ENCODE data around the gene CHEK1. TPM values are rescaled to one million over a fixed set of nuclear protein-coding genes. Genes with fewer than 3 reads are reported as not detected.

The CHEK1 gene
- total RNA-seq, 2 experiments from 2014 or later, result 134 to 139 TPM

DNA sequence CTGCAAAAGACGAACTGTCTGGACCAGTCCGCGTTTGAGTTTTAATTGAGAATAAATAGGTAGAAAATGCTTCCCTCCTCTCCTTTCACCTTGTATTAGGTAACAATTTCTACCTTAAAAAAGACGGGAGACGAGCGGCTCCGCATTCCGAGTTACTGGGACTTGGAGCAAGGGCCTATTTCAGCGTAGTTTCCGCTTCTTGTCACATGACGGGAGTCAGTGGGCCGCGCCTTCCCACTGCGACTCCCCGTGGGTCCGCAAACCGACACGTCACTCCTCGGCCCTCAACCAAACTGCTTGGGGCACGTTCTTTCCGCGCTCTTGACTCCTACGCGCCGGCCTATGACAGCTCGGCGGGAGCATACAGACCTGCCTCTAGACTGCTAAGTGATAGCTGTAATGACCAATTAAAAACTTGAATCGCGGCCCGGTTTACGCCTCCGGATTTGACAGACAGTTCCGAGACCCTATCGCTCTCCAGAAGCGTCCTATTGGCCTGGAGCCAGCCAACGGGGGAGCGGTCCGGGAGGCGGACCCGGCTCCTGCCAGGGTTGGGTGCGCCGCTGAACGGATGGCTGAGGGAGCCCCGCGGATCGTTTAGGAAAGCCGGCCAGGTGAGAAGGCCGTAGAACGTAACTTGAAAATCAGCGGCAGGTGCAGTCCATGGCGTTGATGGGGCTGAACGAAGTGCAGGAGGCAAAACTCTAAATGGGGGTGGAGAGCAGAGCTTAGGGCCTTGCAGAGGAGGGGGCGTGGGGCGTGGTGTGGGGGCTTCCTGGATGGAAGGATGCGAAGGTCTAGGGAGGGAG is 32.5 kb upstream of the CHEK1 start, which contains the start of gene STT3A:
TSS of gene STT3A (plus strand) at position 548 of the 809 bp plus-strand sequence. CDS start 3,064 bp downstream, outside the sequence.
- H3K36me3 Mint-ChIP-seq (ENCODE audit: low read depth), result peaks cover 34% of the 10 kb centered on the region
- no peaks in the 10 kb centered on the region for H3K9me3 Mint-ChIP-seq
- no peaks in the 10 kb centered on the region for H3K27me3 Mint-ChIP-seq
- H3K4me1 Mint-ChIP-seq (ENCODE audit: low read depth), result peaks cover 31% of the 10 kb centered on the region
- ChIA-PET POLR2A (interaction anchor here (0.9 to 5.3 kb wide), 6 partner anchors 9 to 106 kb away, joined by 3 to 43 read pairs (median 4); partner anchors contain the start of genes CHEK1 and EI24), CTCF (interaction anchor here (0.7 to 2.2 kb wide), 4 partner anchors 9 to 139 kb away, joined by 3 to 9 read pairs (median 4); partner anchors contain the start of gene EI24)
- intact Hi-C loops (cut with micrococcal nuclease), result loop anchor here (2.0 kb wide), 1 partner anchor 32 kb away; the partner anchor contains the start of gene CHEK1
- ATAC-seq (peak; percentile 94), DNase-seq (peak; percentile 99)
- H3K4me3 Mint-ChIP-seq, result peak within 1 kb of the TSS; percentile 100
- H3K27ac Mint-ChIP-seq, result peak within 1 kb of the TSS; percentile 99
- TF ChIP-seq, protein P1, sequence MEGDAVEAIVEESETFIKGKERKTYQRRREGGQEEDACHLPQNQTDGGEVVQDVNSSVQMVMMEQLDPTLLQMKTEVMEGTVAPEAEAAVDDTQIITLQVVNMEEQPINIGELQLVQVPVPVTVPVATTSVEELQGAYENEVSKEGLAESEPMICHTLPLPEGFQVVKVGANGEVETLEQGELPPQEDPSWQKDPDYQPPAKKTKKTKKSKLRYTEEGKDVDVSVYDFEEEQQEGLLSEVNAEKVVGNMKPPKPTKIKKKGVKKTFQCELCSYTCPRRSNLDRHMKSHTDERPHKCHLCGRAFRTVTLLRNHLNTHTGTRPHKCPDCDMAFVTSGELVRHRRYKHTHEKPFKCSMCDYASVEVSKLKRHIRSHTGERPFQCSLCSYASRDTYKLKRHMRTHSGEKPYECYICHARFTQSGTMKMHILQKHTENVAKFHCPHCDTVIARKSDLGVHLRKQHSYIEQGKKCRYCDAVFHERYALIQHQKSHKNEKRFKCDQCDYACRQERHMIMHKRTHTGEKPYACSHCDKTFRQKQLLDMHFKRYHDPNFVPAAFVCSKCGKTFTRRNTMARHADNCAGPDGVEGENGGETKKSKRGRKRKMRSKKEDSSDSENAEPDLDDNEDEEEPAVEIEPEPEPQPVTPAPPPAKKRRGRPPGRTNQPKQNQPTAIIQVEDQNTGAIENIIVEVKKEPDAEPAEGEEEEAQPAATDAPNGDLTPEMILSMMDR (IDR thresholded peaks at IDR 0.05), result no peak

DNA sequence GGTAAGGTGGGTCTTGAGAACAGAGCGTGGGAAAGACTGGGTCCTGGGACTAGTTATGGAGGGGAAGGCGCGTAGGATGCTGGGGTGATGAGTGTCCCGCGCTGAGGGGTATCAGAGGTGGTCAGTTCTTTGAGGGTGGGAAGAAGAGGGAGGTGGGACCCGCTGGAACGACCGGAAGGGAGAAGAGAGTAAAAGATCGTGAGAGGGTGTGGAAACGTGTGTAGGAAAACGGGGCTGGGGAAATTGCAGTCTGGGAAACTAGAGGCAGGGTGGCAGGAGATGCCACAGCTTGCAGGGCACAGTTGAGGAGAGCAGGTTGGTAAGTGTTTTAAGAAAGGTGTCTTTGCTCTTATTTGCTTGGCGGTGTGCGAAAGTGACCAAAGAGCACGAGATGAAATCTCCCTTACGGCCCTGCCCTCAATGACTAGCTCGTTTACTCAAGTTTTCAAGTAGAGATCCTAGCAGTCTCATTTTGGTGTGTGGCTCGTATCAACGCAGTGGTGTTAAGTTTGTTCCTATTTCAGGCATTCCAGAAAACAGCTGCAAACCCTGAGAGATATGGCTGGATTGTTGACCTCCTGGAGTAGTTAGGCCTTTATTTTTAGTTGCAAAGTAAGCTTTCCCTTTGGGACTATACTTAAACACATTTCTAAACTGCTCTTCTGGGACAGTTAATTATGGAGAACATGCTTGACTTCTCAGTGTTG is 31.7 kb upstream of the CHEK1 start:
- H3K36me3 Mint-ChIP-seq (ENCODE audit: low read depth), result peaks cover 36% of the 10 kb centered on the region

DNA sequence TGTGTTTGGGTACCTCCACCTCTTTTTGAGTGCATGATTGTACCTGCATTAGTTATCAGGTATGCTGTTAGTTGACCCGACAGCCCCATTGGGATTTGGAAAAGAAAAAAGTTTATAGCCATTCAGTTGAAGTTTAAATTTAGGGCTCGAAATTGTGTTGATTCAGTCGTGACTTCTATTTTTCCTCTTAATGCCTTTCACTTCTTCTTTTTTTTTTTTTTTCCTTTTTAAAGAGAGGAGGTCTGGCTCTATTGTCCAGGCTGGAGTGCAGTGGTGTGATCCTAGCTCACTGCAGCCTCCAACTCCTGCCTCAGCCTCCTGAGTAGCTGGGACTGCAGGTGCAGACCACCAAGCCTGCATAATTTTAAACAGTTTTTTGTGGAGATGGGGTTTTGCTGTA is 30.0 kb upstream of the CHEK1 start:
- Mint-ChIP-seq H3K27ac (peak overlapping the region; percentile 32), H3K27me3 (no peaks in the 10 kb centered on the region), H3K4me3 (peak overlapping the region; percentile 17), H3K4me1 (ENCODE audit: low read depth) (peaks cover 33% of the 10 kb centered on the region), H3K9me3 (no peaks in the 10 kb centered on the region), H3K36me3 (ENCODE audit: low read depth) (peaks cover 44% of the 10 kb centered on the region)
- no peak for DNase-seq
- no peak for ATAC-seq
- TF ChIP-seq, protein P1 (IDR thresholded peaks at IDR 0.05), result no peak
- intact Hi-C loops (cut with micrococcal nuclease), result no loop called here
- POLR2A ChIA-PET, result interaction anchor here (1.9 kb wide), 1 partner anchor 30 kb away, joined by 9 read pairs; the partner anchor contains the start of gene CHEK1
- CTCF ChIA-PET, result no interaction called here

More for the DNA sequence above, 31.7 kb upstream of the CHEK1 start:
- TF ChIP-seq, protein P1 (IDR thresholded peaks at IDR 0.05), result no peak
- Mint-ChIP-seq H3K4me3 (peak overlapping the region; percentile 100), H3K27me3 (no peaks in the 10 kb centered on the region), H3K4me1 (ENCODE audit: low read depth) (peaks cover 31% of the 10 kb centered on the region), H3K27ac (peak overlapping the region; percentile 99), H3K9me3 (no peaks in the 10 kb centered on the region)
- ATAC-seq (peak; percentile 7), DNase-seq (no peak)
- intact Hi-C loops (cut with micrococcal nuclease), result loop anchor here (2.0 kb wide), 1 partner anchor 32 kb away; the partner anchor contains the start of gene CHEK1
- POLR2A ChIA-PET, result interaction anchor here (0.9 to 5.3 kb wide), 4 partner anchors 10 to 31 kb away, joined by 3 to 43 read pairs (median 22); partner anchors contain the start of genes CHEK1 and EI24
- CTCF ChIA-PET, result interaction anchor here (0.7 to 2.2 kb wide), 4 partner anchors 10 to 140 kb away, joined by 3 to 9 read pairs (median 4); partner anchors contain the start of gene EI24

DNA sequence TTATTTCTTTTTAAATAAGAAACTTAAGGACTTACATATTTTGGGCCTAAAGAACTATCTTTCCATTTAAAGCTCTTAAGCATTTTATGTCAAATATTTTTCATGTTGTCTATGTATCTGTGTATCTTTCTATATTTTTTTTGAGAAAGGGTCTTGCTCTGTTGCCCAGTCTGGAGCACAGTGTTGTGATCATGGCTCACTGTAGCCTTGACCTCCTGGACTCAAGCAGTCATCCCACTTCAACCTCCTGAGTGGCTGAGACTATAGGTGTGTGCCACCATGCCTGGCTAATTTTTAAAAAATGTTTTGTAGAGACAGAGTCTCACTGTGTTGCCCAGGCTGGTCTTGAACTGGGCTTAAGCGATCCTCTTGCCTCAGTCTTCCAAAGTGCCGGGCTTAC is 24.3 kb upstream of the CHEK1 start:
- CTCF ChIA-PET, result no interaction called here
- Mint-ChIP-seq H3K4me1 (ENCODE audit: low read depth) (peaks cover 10% of the 10 kb centered on the region), H3K27ac (no peak overlapping the region), H3K36me3 (ENCODE audit: low read depth) (peaks cover 44% of the 10 kb centered on the region), H3K9me3 (no peaks in the 10 kb centered on the region), H3K4me3 (no peak overlapping the region), H3K27me3 (no peaks in the 10 kb centered on the region)
- ATAC-seq, result no peak
- intact Hi-C loops (cut with micrococcal nuclease), result no loop called here
- TF ChIP-seq, protein P1 (IDR thresholded peaks at IDR 0.05), result no peak
- no peak for DNase-seq
- POLR2A ChIA-PET, result interaction anchor here (1.0 to 1.1 kb wide), 2 partner anchors 10 to 24 kb away, joined by 3 read pairs; partner anchors contain the start of gene CHEK1

All from activated CD8-positive, alpha-beta T cell treated with anti-CD3 and anti-CD28 coated beads for 36 hours (primary cell).